ENCODE results near the gene CEACAM16. TPM values are rescaled to one million over a fixed set of nuclear protein-coding genes. Genes with fewer than 3 reads are reported as not detected.
A peak's percentile ranks its signal among the peaks of the same experiment; 100 is the strongest.

Gene CEACAM16
- total RNA-seq, 4 donors from 2014 or later = not detected

- Histone ChIP-seq H3K4me1 (peaks cover 0 to 5% of the 10 kb centered on the region in 2 donors), H3K4me3 (no peak overlapping the region), H3K27me3 (no peaks in the 10 kb centered on the region), H3K27ac (no peak overlapping the region), H3K36me3 (no peaks in the 10 kb centered on the region), H3K9me3 (no peaks in the 10 kb centered on the region)
- no peak for TF ChIP-seq POLR2A (IDR thresholded peaks at IDR 0.05)
- TF ChIP-seq CTCF (IDR thresholded peaks at IDR 0.05 in 4 of 5, conservative IDR thresholded peaks at IDR 0.05 in 1 of 5) = no peak
- in situ Hi-C loops (cut with MboI; ENCODE audit: low sequenced_read_pairs in 4 of 4) (no loop called here), intact Hi-C loops (cut with DNase I; ENCODE audit: low total_unique reads) (no loop called here)
- DNase-seq = no peak
- no peak for ATAC-seq
These were observed 8.9 kb upstream of the CEACAM16 start for GRCh38 chr19:44690131-44690440.

GRCh38 chr19:44692379-44692721, 6.6 kb upstream of the CEACAM16 start:
- ATAC-seq (no peak), DNase-seq (no peak)
- Histone ChIP-seq H3K27me3 (no peaks in the 10 kb centered on the region), H3K4me1 (peaks cover 0 to 5% of the 10 kb centered on the region in 2 donors), H3K36me3 (no peaks in the 10 kb centered on the region), H3K9me3 (no peaks in the 10 kb centered on the region), H3K27ac (peak overlapping the region in 3 of 4 donors; percentile 34 to 67 (median 62)), H3K4me3 (no peak overlapping the region)
- in situ Hi-C loops (cut with MboI; ENCODE audit: low sequenced_read_pairs in 4 of 4) = no loop called here
- intact Hi-C loops (cut with DNase I; ENCODE audit: low total_unique reads) = no loop called here
- TF ChIP-seq CTCF (IDR thresholded peaks at IDR 0.05 in 4 of 5, conservative IDR thresholded peaks at IDR 0.05 in 1 of 5) (no peak), POLR2A (IDR thresholded peaks at IDR 0.05) (no peak)

GRCh38 chr19:44694184-44694579, 4.8 kb upstream of the CEACAM16 start:
- ATAC-seq (no peak), DNase-seq (no peak)
- no peaks in the 10 kb centered on the region for H3K36me3 ChIP-seq
- H3K4me1 ChIP-seq = peaks cover 0 to 5% of the 10 kb centered on the region in 2 donors
- no peak overlapping the region for H3K4me3 ChIP-seq
- H3K27me3 ChIP-seq = no peaks in the 10 kb centered on the region
- intact Hi-C loops (cut with DNase I; ENCODE audit: low total_unique reads) = no loop called here
- TF ChIP-seq CTCF (IDR thresholded peaks at IDR 0.05 in 4 of 5, conservative IDR thresholded peaks at IDR 0.05 in 1 of 5) (no peak), POLR2A (IDR thresholded peaks at IDR 0.05) (no peak)
- H3K27ac ChIP-seq = no peak overlapping the region
- no peaks in the 10 kb centered on the region for H3K9me3 ChIP-seq
- in situ Hi-C loops (cut with MboI; ENCODE audit: low sequenced_read_pairs in 4 of 4) = no loop called here

- in situ Hi-C loops (cut with MboI; ENCODE audit: low sequenced_read_pairs in 4 of 4) = no loop called here
- H3K4me3 ChIP-seq = no peak overlapping the region
These were observed 1.8 kb upstream of the CEACAM16 start for GRCh38 chr19:44696939-44697669.

More at GRCh38 chr19:44696939-44697669, 1.8 kb upstream of the CEACAM16 start:
- Histone ChIP-seq H3K27me3 (no peaks in the 10 kb centered on the region), H3K27ac (no peak overlapping the region), H3K4me1 (no peaks in the 10 kb centered on the region), H3K9me3 (no peaks in the 10 kb centered on the region), H3K36me3 (no peaks in the 10 kb centered on the region)
- DNase-seq (peak in 1 of 2 donors; percentile 13), ATAC-seq (peak in 1 of 2 donors; percentile 58)
- intact Hi-C loops (cut with DNase I; ENCODE audit: low total_unique reads) = no loop called here
- TF ChIP-seq POLR2A (IDR thresholded peaks at IDR 0.05) (no peak), CTCF (IDR thresholded peaks at IDR 0.05 in 4 of 5, conservative IDR thresholded peaks at IDR 0.05 in 1 of 5) (no peak)
